Sigmoid colon (tissue), 7 donors: Measurements from ENCODE around the gene GJA9. TPM values are rescaled to one million over a fixed set of nuclear protein-coding genes. Genes with fewer than 3 reads are reported as not detected.

Experiments used
- DNase-seq: peaks from one replicate; pipeline ENCODE4 v3.0.0-alpha.2; 2019
- H3K27ac ChIP-seq, 4 donors: fragments of 200-600 bp; sonication (generic); one replicate each; pipeline ENCODE4 v1.5.1; 2016 to 2019; ENCODE audit warnings: mild to moderate bottlenecking in 1 of 4
- H3K27me3 ChIP-seq, 3 donors: fragments of 200-600 bp; sonication (generic); one replicate each; pipeline ENCODE4 v1.5.1; 2019; ENCODE audit warnings: mild to moderate bottlenecking in 1 of 3
- H3K36me3 ChIP-seq, 4 donors: fragments of 200-600 bp; sonication (generic); one replicate each; pipeline ENCODE4 v1.5.1; 2016 to 2019
- H3K4me1 ChIP-seq, 4 donors: fragments of 200-600 bp; sonication (generic); one replicate each; pipeline ENCODE4 v1.5.1; 2017 to 2019
- H3K4me3 ChIP-seq, 4 donors: fragments of 200-600 bp; sonication (generic); one replicate each; pipeline ENCODE4 v1.5.1; 2017 to 2019; ENCODE audit warnings: mild to moderate bottlenecking in 2 of 4, moderate library complexity in 1 of 4
- H3K9me3 ChIP-seq, 4 donors: fragments of 200-600 bp in 3 of 4; sonication (generic) in 3 of 4; one replicate each; pipeline versions ENCODE4 v1.5.1 to v1.6.1; 2013 to 2019
- EP300 ChIP-seq, 4 donors: sonication (generic); formaldehyde crosslinking; IDR thresholded peaks; one replicate each; pipeline ENCODE4 v1.6.1; 2017; ENCODE audit warnings: antibody characterized with exemption in 4 of 4
- POLR2A ChIP-seq, 2 donors: fragments of 450-650 bp; IDR thresholded peaks; one replicate each; pipeline ENCODE4 v1.6.1; 2016; ENCODE audit warnings: antibody characterized with exemption in 2 of 2, mild to moderate bottlenecking in 2 of 2, moderate library complexity in 2 of 2
- POLR2AphosphoS5 ChIP-seq, 4 donors: sonication (generic); formaldehyde crosslinking; IDR thresholded peaks; one replicate each; pipeline ENCODE4 v1.6.1; 2017; ENCODE audit warnings: antibody characterized with exemption in 4 of 4
- WGBS, 2 donors: extraction: QIAGEN DNeasy Blood & Tissue Kit; methylation state at CpG; one replicate each; pipeline ENCODE4 v1.1.7; 2013; 5-methylcytosine and 5-hydroxymethylcytosine counted together
- intact Hi-C: fragments of 100-400 bp; cut with DNase I; formaldehyde crosslinking; loops from one replicate; pipeline ENCODE4 v1.15.1; 2023
- polyA plus RNA-seq, 3 donors: library from polyadenylated mRNA; stranded (reverse); fragments of 200-250 nt; gene quantifications; one replicate each; pipeline ENCODE4 v1.2.3, GENCODE V29; 2013
- total RNA-seq, 4 donors: library from RNA; depleted of rRNA; stranded (reverse); fragments of >200 nt; gene quantifications; one replicate each; pipeline ENCODE4 v1.1.0, GENCODE V29; 2016
- TF ChIP-seq, protein P1 (sequence below), 4 experiments: fragments of 450-650 bp in 3 of 4; fragments of 200-600 bp in 1 of 4; IDR thresholded peaks; one replicate each; pipeline ENCODE4 v1.5.1; 2016 to 2019; ENCODE audit warnings: antibody characterized with exemption in 4 of 4, mild to moderate bottlenecking in 3 of 4, moderate library complexity in 2 of 4
- donor health status: healthy with polysubstance abuse.
- donor health status: Bipolar disorder and iron deficiency.
- donor health status: healthy.

The GJA9 gene
- total and polyA plus RNA-seq, 7 donors = 0.50 TPM; not detected in 6

DNA sequence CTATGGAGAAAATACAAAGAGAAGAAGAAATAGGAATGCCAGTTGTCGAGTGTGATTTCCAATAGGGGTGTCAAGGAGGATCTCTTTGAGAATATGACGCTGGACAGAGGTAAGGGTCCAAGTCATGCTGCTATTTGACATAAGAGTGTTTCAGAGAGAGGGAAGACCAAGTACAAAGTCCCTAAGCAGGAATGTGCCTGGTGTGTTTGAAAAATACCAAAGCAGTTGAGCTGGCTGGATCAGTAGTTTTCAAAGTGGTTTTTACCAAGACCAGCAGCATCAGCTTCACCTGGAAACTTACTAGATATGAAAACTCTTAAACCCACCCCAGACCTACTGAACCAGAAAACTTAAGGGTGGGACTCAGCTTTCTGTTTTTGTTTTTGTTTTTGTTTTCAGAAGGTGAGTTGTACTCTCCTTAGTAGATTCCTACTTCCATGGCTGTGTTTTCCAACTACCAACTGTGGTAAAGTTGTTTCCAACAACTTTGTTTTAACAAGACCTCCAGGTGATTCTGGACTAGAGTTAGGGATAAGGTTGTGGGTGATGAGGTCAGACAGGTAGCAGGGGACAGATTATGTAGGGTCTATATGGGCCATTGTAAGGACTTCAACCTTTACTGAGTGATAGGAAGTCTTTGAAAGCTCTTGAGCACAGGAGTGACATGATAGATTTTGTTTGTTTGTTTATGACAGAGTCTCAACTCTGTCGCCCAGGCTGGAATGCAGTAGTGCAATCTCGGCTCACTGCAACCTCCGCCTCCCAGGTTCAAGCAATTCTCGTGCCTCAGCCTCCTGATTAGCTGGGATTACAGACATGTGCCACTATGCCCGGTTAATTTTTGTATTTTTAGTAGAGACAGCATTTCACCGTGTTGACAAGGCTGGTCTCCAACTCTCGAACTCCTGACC is 7.3 kb upstream of the GJA9 start:
- no peaks in the 10 kb centered on the region for H3K36me3 ChIP-seq
- no peak overlapping the region for H3K4me3 ChIP-seq
- H3K9me3 ChIP-seq = no peaks in the 10 kb centered on the region
- intact Hi-C loops = no loop called here
- no peak overlapping the region for H3K27ac ChIP-seq
- no peaks in the 10 kb centered on the region for H3K4me1 ChIP-seq
- WGBS, 2 donors = 92 to 96% methylated on average over 9 of the region's 9 CpGs
- DNase-seq = no peak
- no peaks in the 10 kb centered on the region for H3K27me3 ChIP-seq
- no peak for TF ChIP-seq EP300 (IDR thresholded peaks at IDR 0.05)
- TF ChIP-seq POLR2A (IDR thresholded peaks at IDR 0.05) = no peak
- TF ChIP-seq POLR2AphosphoS5 (IDR thresholded peaks at IDR 0.05) = no peak
- TF ChIP-seq, protein P1, sequence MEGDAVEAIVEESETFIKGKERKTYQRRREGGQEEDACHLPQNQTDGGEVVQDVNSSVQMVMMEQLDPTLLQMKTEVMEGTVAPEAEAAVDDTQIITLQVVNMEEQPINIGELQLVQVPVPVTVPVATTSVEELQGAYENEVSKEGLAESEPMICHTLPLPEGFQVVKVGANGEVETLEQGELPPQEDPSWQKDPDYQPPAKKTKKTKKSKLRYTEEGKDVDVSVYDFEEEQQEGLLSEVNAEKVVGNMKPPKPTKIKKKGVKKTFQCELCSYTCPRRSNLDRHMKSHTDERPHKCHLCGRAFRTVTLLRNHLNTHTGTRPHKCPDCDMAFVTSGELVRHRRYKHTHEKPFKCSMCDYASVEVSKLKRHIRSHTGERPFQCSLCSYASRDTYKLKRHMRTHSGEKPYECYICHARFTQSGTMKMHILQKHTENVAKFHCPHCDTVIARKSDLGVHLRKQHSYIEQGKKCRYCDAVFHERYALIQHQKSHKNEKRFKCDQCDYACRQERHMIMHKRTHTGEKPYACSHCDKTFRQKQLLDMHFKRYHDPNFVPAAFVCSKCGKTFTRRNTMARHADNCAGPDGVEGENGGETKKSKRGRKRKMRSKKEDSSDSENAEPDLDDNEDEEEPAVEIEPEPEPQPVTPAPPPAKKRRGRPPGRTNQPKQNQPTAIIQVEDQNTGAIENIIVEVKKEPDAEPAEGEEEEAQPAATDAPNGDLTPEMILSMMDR (IDR thresholded peaks at IDR 0.05) = no peak

DNA sequence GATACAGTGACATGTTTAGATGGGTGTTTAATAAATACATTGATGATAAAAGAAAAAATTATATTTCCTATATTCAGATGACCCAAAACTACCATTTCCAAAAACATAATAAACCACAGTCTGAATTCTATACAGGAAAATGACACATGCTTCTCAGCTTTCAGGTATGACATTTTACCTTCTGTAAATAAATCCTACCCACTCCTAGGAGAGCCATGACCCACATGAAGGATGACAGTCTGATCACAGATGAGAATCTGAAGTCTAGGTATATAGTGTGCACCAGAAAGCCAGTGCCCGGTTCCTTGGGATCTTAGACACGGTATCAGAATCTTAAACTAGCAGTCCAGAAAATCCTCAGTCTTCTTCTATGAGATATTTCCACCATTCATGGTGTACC is 3.7 kb upstream of the GJA9 start:
- no peaks in the 10 kb centered on the region for H3K36me3 ChIP-seq
- TF ChIP-seq EP300 (IDR thresholded peaks at IDR 0.05) = no peak
- TF ChIP-seq, protein P1 (IDR thresholded peaks at IDR 0.05) = no peak
- no peak for TF ChIP-seq POLR2AphosphoS5 (IDR thresholded peaks at IDR 0.05)
- TF ChIP-seq POLR2A (IDR thresholded peaks at IDR 0.05) = no peak
- no peak overlapping the region for H3K4me3 ChIP-seq
- no peaks in the 10 kb centered on the region for H3K4me1 ChIP-seq
- no peak for DNase-seq
- no peaks in the 10 kb centered on the region for H3K27me3 ChIP-seq
- 91 to 94% methylated on average over 2 of the region's 2 CpGs for WGBS, 2 donors
- no peak overlapping the region for H3K27ac ChIP-seq
- H3K9me3 ChIP-seq = no peaks in the 10 kb centered on the region
- intact Hi-C loops = no loop called here

DNA sequence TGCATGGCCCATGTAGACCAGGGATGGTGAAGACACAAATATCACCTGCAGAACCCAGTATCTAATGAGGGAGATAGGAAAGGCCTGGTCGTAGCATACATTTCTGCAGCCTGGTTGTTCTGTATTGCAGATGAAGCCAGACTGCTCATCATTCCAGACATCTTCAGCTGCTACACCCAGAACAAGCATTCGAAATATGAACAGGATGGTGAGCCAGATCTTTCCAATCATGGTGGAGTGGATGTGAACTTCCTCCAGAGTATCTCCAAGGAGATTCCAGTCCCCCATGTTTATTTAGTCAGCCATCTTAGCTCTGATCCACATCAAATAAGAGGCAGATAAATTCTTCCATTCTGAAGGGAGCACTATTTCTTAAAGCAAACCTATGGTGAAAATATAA is 5.6 kb downstream of the GJA9 start:
- Histone ChIP-seq H3K27ac (no peak overlapping the region), H3K27me3 (no peaks in the 10 kb centered on the region), H3K36me3 (no peaks in the 10 kb centered on the region), H3K4me1 (peaks cover 0 to 24% (median 14%) of the 10 kb centered on the region in 4 donors), H3K4me3 (no peak overlapping the region), H3K9me3 (no peaks in the 10 kb centered on the region)
- intact Hi-C loops = no loop called here
- WGBS, 2 donors = 92 to 93% methylated on average over 2 of the region's 2 CpGs
- no peak for DNase-seq
- TF ChIP-seq, protein P1 (IDR thresholded peaks at IDR 0.05) = no peak
- TF ChIP-seq POLR2A (IDR thresholded peaks at IDR 0.05) (no peak), EP300 (IDR thresholded peaks at IDR 0.05) (no peak), POLR2AphosphoS5 (IDR thresholded peaks at IDR 0.05) (no peak)

DNA sequence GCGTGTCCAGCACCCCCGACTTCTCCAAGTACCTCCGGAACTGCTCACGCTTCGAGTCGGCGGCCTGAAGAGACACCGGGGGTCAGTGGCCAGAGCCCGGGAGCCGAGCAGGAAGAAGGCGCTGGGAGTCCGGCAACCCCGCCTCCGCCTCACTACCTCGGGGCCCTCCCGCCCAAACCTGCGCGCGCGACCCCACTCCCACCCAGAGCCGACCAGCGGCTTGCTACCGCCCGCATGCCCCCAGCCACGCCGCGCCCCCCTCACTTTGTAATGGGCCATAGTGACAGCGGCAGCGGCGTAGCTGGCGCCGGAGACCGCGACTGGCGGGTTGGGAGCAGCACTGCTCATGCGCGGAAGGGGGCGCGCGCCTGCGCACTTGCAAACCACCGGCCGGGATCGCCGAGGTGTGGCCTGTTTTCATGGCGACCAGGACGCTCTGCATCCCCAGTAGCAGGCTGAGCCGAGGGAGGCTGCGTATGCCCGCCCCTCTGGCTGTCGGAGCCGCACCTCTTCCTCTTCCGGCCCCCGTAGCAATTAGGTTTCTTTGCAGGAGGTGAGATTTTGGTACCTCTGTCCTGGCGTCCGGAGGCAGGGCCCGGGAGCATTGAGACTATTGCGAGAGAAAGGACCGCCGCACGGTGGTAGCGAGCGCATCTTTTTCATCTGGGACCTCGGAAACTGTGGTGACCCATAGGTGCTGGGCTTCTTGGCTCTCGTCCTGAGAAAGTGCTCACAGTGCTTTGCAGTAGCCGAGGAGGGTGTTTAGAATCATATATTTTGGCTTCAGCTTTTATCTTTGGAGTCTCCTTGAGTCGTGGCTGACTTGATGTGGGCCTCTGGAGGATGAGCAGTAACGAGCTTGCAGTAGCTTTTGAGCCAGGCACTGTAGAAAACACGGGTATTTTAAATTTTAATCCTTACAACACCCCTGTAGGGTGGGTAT is 8.1 kb downstream of the GJA9 start, which contains the start of gene MYCBP:
Gene MYCBP, minus strand, starts transcription at position 322 of the 943 bp plus-strand sequence. Its CDS starts 43 bp downstream, at position 279.
- Histone ChIP-seq H3K27me3 (no peaks in the 10 kb centered on the region), H3K27ac (peak within 1 kb of the TSS; percentile 71 to 80 (median 79)), H3K4me3 (peak within 1 kb of the TSS; percentile 56 to 92 (median 79)), H3K36me3 (no peaks in the 10 kb centered on the region), H3K4me1 (peaks cover 0 to 24% (median 14%) of the 10 kb centered on the region in 4 donors), H3K9me3 (no peaks in the 10 kb centered on the region)
- peak; percentile 97 for DNase-seq
- TF ChIP-seq, protein P1 (IDR thresholded peaks at IDR 0.05) = peak in 1 of 4 experiments; percentile 13
- no peak for TF ChIP-seq POLR2A (IDR thresholded peaks at IDR 0.05)
- TF ChIP-seq POLR2AphosphoS5 (IDR thresholded peaks at IDR 0.05) = peak; percentile 54 to 76 (median 67)
- TF ChIP-seq EP300 (IDR thresholded peaks at IDR 0.05) = no peak
- WGBS, 2 donors = 0 to 1% methylated on average over 69 of the region's 69 CpGs
- intact Hi-C loops = loop anchor here (1.0 kb wide), 2 partner anchors 13 to 117 kb away; no protein-coding TSS in a partner anchor
